Endodermal cell (in vitro differentiated cells): Measurements from ENCODE around the gene ACTG2. TPM values are rescaled to one million over a fixed set of nuclear protein-coding genes. Genes with fewer than 3 reads are reported as not detected.

Source experiments
- DNase-seq: peaks from one replicate; pipeline ENCODE4 v3.0.0-alpha.2; 2017
- H3K27ac ChIP-seq: 2 replicates; pipeline ENCODE4 v1.5.1; 2013; ENCODE audit warnings: mild to moderate bottlenecking, low read depth, low read length, moderate library complexity
- H3K27me3 ChIP-seq: 2 replicates; pipeline ENCODE4 v1.6.1; 2013; ENCODE audit warnings: mild to moderate bottlenecking, low read length, moderate library complexity; ENCODE audit not compliant: insufficient read depth, control insufficient read depth, poor library complexity, severe bottlenecking
- H3K36me3 ChIP-seq: 2 replicates; pipeline ENCODE4 v1.7.0; 2013; ENCODE audit warnings: mild to moderate bottlenecking, low read length, moderate library complexity; ENCODE audit not compliant: control insufficient read depth, insufficient read depth
- H3K4me1 ChIP-seq: one replicate; pipeline ENCODE4 v1.7.0; 2013; ENCODE audit warnings: low read length; ENCODE audit not compliant: control insufficient read depth, insufficient read depth
- H3K4me3 ChIP-seq: 2 replicates; pipeline ENCODE4 v1.5.1; 2013; ENCODE audit warnings: mild to moderate bottlenecking, low read length, moderate library complexity
- H3K9ac ChIP-seq: 2 replicates; pipeline ENCODE4 v1.6.1; 2013; ENCODE audit warnings: mild to moderate bottlenecking, low read length, moderate library complexity; ENCODE audit not compliant: poor library complexity, severe bottlenecking; ENCODE audit errors: extremely low read depth
- H3K9me3 ChIP-seq: 2 replicates; pipeline ENCODE4 v1.6.1; 2013; ENCODE audit warnings: mild to moderate bottlenecking, low read length, moderate library complexity; ENCODE audit not compliant: control insufficient read depth
- H3K27ac Mint-ChIP-seq: 2 replicates; pipeline ENCODE4 v1.8.0; 2020; ENCODE audit warnings: mixed read lengths
- H3K27me3 Mint-ChIP-seq: 2 replicates; pipeline ENCODE4 v1.8.0; 2021; ENCODE audit warnings: mild to moderate bottlenecking, mixed read lengths; ENCODE audit not compliant: insufficient read depth
- H3K36me3 Mint-ChIP-seq: 2 replicates; pipeline ENCODE4 v1.8.0; 2020; ENCODE audit warnings: low read depth, mixed read lengths
- H3K4me1 Mint-ChIP-seq: 2 replicates; pipeline ENCODE4 v1.8.0; 2020; ENCODE audit warnings: mixed read lengths
- H3K4me3 Mint-ChIP-seq: 2 replicates; pipeline ENCODE4 v1.8.0; 2020; ENCODE audit warnings: mild to moderate bottlenecking, moderate library complexity, mixed read lengths
- H3K9me3 Mint-ChIP-seq: 2 replicates; pipeline ENCODE4 v1.8.0; 2020; ENCODE audit warnings: mild to moderate bottlenecking, mixed read lengths
- CTCF ChIP-seq: fragments of 200-600 bp; sonication (generic); conservative IDR thresholded peaks from 2 replicates; pipeline ENCODE4 v1.5.0; 2021; ENCODE audit warnings: antibody characterized with exemption, mild to moderate bottlenecking
- WGBS, 2 experiments: methylation state at CpG; one replicate each; pipeline versions ENCODE4 v1.1.5 to v1.1.7; 2013; ENCODE audit warnings: missing lambda C conversion rate in 2 of 2, mixed read lengths in 1 of 2; ENCODE audit not compliant: insufficient coverage in 1 of 2, insufficient read length in 1 of 2; 5-methylcytosine and 5-hydroxymethylcytosine counted together
- total RNA-seq, 2 donors: library from RNA; stranded (reverse); fragmentation: NEBNext Ultra II Directional in 1 of 2; extraction: Animal tissue kit (Norgen Biotek cat#: 25700) in 1 of 2; gene quantifications; 2 replicates in 1 of 2; 3 replicates in 1 of 2; pipeline ENCODE4 v1.2.1, GENCODE V29; 2021

ACTG2 gene
- total RNA-seq, 2 donors from 2014 or later = 1.5 to 1.6 TPM

GRCh38 chr2:73946666-73947065 is 53.9 kb downstream of the ACTG2 start:
- Mint-ChIP-seq H3K9me3 (no peaks in the 10 kb centered on the region), H3K27me3 (no peaks in the 10 kb centered on the region), H3K27ac (peak overlapping the region; percentile 81), H3K4me1 (no peaks in the 10 kb centered on the region), H3K4me3 (no peak overlapping the region), H3K36me3 (peaks cover 64% of the 10 kb centered on the region)
- H3K36me3 ChIP-seq = peaks cover 71% of the 10 kb centered on the region
- H3K9ac ChIP-seq = no peak overlapping the region
- no peaks in the 10 kb centered on the region for H3K9me3 ChIP-seq
- no peak overlapping the region for H3K27ac ChIP-seq
- H3K27me3 ChIP-seq = no peaks in the 10 kb centered on the region
- WGBS, 2 experiments = 92 to 100% methylated on average over 3 of the region's 3 CpGs
- no peaks in the 10 kb centered on the region for H3K4me1 ChIP-seq
- no peak for DNase-seq
- H3K4me3 ChIP-seq = no peak overlapping the region
- no peak for TF ChIP-seq CTCF

GRCh38 chr2:73947412-73948018 is 54.7 kb downstream of the ACTG2 start:
- H3K27ac Mint-ChIP-seq = no peak overlapping the region
- H3K4me3 ChIP-seq = no peak overlapping the region
- no peak for DNase-seq
- no peaks in the 10 kb centered on the region for H3K9me3 Mint-ChIP-seq
- H3K9ac ChIP-seq = no peak overlapping the region
- H3K27me3 ChIP-seq = no peaks in the 10 kb centered on the region
- H3K4me1 Mint-ChIP-seq = no peaks in the 10 kb centered on the region
- WGBS, 2 experiments = 83 to 90% methylated on average over 2 to 5 of the region's 5 CpGs
- H3K36me3 ChIP-seq = peaks cover 76% of the 10 kb centered on the region
- TF ChIP-seq CTCF = no peak
- no peaks in the 10 kb centered on the region for H3K9me3 ChIP-seq
- H3K36me3 Mint-ChIP-seq = peaks cover 71% of the 10 kb centered on the region
- H3K27me3 Mint-ChIP-seq = no peaks in the 10 kb centered on the region
- H3K4me1 ChIP-seq = no peaks in the 10 kb centered on the region
- no peak overlapping the region for H3K4me3 Mint-ChIP-seq
- H3K27ac ChIP-seq = no peak overlapping the region

GRCh38 chr2:73949802-73950201 is 57.0 kb downstream of the ACTG2 start:
- Histone ChIP-seq H3K36me3 (peaks cover 78% of the 10 kb centered on the region), H3K4me1 (no peaks in the 10 kb centered on the region), H3K27ac (no peak overlapping the region), H3K4me3 (no peak overlapping the region), H3K9ac (no peak overlapping the region), H3K27me3 (no peaks in the 10 kb centered on the region), H3K9me3 (no peaks in the 10 kb centered on the region)
- Mint-ChIP-seq H3K4me3 (no peak overlapping the region), H3K27me3 (no peaks in the 10 kb centered on the region), H3K36me3 (peaks cover 70% of the 10 kb centered on the region), H3K27ac (no peak overlapping the region), H3K9me3 (no peaks in the 10 kb centered on the region), H3K4me1 (no peaks in the 10 kb centered on the region)
- TF ChIP-seq CTCF = no peak
- no peak for DNase-seq
